Smooth muscle cell (in vitro differentiated cells): Measurements from ENCODE around the gene CLEC4D. TPM values are rescaled to one million over a fixed set of nuclear protein-coding genes. Genes with fewer than 3 reads are reported as not detected.

Experiments
- DNase-seq: peaks from one replicate; lab custom pipeline; 2025; ENCODE audit not compliant: unreplicated experiment; lab: John Stamatoyannopoulos, UW
- H2AFZ ChIP-seq: fragments of 200-600 bp; sonication (generic); 2 replicates; pipeline ENCODE4 v1.6.0; 2016; ENCODE audit warnings: antibody characterized with exemption, low read depth, mild to moderate bottlenecking
- H3F3A ChIP-seq: fragments of 200-600 bp; sonication (generic); 2 replicates; pipeline ENCODE4 v1.6.0; 2017; ENCODE audit warnings: antibody characterized with exemption, low read depth
- H3K27ac ChIP-seq: fragments of 200-600 bp; sonication (generic); 2 replicates; pipeline ENCODE4 v1.5.1; 2016; ENCODE audit warnings: low read depth, mild to moderate bottlenecking
- H3K27me3 ChIP-seq: fragments of 200-600 bp; sonication (generic); 2 replicates; pipeline ENCODE4 v1.6.1; 2016; ENCODE audit warnings: low read depth, mild to moderate bottlenecking
- H3K36me3 ChIP-seq: fragments of 200-600 bp; sonication (generic); 2 replicates; pipeline ENCODE4 v1.5.1; 2016; ENCODE audit warnings: low read depth
- H3K4me1 ChIP-seq: fragments of 200-600 bp; sonication (generic); 2 replicates; pipeline ENCODE4 v1.5.1; 2016; ENCODE audit warnings: low read depth
- H3K4me2 ChIP-seq: fragments of 200-600 bp; sonication (generic); 2 replicates; pipeline ENCODE4 v1.6.0; 2016; ENCODE audit warnings: mild to moderate bottlenecking
- H3K4me3 ChIP-seq: fragments of 200-600 bp; sonication (generic); 2 replicates; pipeline ENCODE4 v1.5.1; 2016; ENCODE audit warnings: mild to moderate bottlenecking
- H3K79me2 ChIP-seq: fragments of 200-600 bp; sonication (generic); 2 replicates; pipeline ENCODE4 v1.6.0; 2016; ENCODE audit warnings: low read depth, mild to moderate bottlenecking
- H3K9ac ChIP-seq: fragments of 200-600 bp; sonication (generic); 2 replicates; pipeline ENCODE4 v1.6.0; 2016; ENCODE audit warnings: low read depth
- H3K9me3 ChIP-seq: fragments of 200-600 bp; sonication (generic); replicated peaks from 2 replicates; pipeline ENCODE4 v1.5.1; 2016; ENCODE audit warnings: low read depth
- H4K20me1 ChIP-seq: fragments of 200-600 bp; sonication (generic); 2 replicates; pipeline ENCODE4 v1.6.0; 2016; ENCODE audit warnings: low read depth
- WGBS: methylation state at CpG from one replicate; pipeline ENCODE4 v1.1.7; 2016; ENCODE audit warnings: low lambda C conversion rate; 5-methylcytosine and 5-hydroxymethylcytosine counted together
- polyA plus RNA-seq: library from polyadenylated mRNA; unstranded; fragments of >200 nt; fragmentation: Nextera tagmentation; extraction: Ambion mirVana; gene quantifications from 2 replicates; pipeline ENCODE4 v1.2.1, GENCODE V29; 2016
- total RNA-seq: library from RNA; depleted of rRNA; stranded (reverse); fragments of >200 nt; gene quantifications from 2 replicates; pipeline ENCODE4 v1.2.3, GENCODE V29; 2014
- TF ChIP-seq, protein P1 (sequence below): fragments of 200-600 bp; sonication (generic); IDR thresholded peaks from 2 replicates; pipeline ENCODE4 v1.5.1; 2017; ENCODE audit warnings: borderline replicate concordance, mild to moderate bottlenecking, antibody characterized with exemption; ENCODE audit not compliant: insufficient read depth, poor library complexity, severe bottlenecking

CLEC4D gene
- total and polyA plus RNA-seq, 2 experiments from 2014 or later: not detected

DNA sequence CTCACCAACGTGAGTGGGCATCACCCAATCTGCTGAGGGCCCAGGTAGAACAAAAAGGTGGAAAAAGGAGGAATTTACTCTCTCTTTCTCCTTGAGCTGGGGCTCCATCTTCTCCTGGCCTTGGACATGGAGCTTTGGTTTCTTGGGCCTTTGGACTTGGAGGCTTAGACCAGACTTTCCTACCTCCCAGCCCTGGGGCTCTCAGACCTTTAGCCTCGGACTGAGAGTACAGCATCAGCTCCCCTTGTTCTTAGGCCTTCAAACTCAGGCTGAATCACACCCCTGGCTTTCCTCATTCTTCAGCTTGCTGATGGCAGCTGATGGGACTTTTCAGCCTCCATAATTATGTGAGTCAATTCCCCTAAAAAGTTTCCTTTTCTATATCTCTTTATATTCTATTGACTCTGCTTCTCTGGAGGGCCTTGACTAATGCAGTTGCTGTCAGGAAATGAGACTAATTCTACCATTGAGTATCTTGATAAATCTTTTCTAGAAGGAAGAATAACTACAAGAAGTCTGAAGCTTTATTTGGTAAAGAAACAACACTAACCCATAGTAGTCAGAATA, 43.3 kb downstream of the CLEC4D start:
- Histone ChIP-seq H3K36me3 (no peaks in the 10 kb centered on the region), H3K4me1 (no peaks in the 10 kb centered on the region), H3K27me3 (no peaks in the 10 kb centered on the region), H3K9ac (no peak overlapping the region), H3K79me2 (no peaks in the 10 kb centered on the region), H2AFZ (no peak overlapping the region), H3K27ac (no peak overlapping the region), H3F3A (no peaks in the 10 kb centered on the region), H4K20me1 (no peaks in the 10 kb centered on the region), H3K4me3 (no peak overlapping the region), H3K4me2 (no peak overlapping the region), H3K9me3 (no peaks in the 10 kb centered on the region)
- DNase-seq: no peak
- TF ChIP-seq, protein P1, sequence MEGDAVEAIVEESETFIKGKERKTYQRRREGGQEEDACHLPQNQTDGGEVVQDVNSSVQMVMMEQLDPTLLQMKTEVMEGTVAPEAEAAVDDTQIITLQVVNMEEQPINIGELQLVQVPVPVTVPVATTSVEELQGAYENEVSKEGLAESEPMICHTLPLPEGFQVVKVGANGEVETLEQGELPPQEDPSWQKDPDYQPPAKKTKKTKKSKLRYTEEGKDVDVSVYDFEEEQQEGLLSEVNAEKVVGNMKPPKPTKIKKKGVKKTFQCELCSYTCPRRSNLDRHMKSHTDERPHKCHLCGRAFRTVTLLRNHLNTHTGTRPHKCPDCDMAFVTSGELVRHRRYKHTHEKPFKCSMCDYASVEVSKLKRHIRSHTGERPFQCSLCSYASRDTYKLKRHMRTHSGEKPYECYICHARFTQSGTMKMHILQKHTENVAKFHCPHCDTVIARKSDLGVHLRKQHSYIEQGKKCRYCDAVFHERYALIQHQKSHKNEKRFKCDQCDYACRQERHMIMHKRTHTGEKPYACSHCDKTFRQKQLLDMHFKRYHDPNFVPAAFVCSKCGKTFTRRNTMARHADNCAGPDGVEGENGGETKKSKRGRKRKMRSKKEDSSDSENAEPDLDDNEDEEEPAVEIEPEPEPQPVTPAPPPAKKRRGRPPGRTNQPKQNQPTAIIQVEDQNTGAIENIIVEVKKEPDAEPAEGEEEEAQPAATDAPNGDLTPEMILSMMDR: no peak
- WGBS: 75% methylated on average over 2 of the region's 2 CpGs

DNA sequence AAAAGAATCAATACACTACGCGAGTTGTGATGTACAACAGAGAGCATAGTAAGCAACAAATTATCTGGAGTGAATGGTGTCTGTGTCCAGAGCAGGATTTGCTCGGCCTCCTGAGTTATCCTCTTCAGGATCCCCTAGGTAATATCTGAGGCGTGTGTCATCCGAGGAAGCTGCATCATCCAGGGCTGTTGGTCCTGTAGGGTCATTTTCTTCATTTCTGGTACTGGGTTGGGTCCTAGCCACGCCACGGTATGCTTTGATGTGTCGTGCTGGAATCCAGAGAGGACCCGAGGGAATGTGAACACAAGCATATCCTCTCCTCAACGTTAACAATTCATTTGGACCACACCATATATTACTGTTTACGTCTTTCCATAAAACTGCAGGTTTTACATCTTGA, 46.4 kb downstream of the CLEC4D start:
- no peak overlapping the region for H3K27ac ChIP-seq
- no peaks in the 10 kb centered on the region for H3K79me2 ChIP-seq
- no peaks in the 10 kb centered on the region for H3K9me3 ChIP-seq
- no peaks in the 10 kb centered on the region for H3K36me3 ChIP-seq
- no peaks in the 10 kb centered on the region for H3F3A ChIP-seq
- TF ChIP-seq, protein P1: no peak
- no peak overlapping the region for H3K9ac ChIP-seq
- H3K27me3 ChIP-seq: no peaks in the 10 kb centered on the region
- no peak overlapping the region for H3K4me2 ChIP-seq
- 56% methylated on average over 11 of the region's 11 CpGs for WGBS
- H3K4me3 ChIP-seq: no peak overlapping the region
- H4K20me1 ChIP-seq: no peaks in the 10 kb centered on the region
- no peak overlapping the region for H2AFZ ChIP-seq
- no peaks in the 10 kb centered on the region for H3K4me1 ChIP-seq
- no peak for DNase-seq

DNA sequence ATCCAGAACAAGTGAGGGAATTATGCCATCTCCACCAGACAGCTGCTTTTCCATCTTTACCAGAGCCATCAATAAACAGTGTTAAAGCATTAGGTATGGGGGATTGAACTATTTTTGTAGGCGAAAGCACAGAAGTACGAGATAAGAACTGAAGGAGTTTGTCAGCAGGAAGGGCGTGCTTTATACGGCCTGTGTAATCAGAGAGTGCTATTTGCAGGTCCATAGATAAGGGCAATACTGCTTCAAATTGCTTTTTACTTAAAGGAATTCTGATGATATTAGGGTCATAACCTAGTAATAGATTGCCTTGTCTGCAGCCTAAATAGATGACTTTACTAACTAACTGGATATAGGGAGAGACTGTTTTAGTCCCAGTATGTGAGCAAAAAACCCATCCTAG, 47.7 kb downstream of the CLEC4D start:
- no peak for DNase-seq

More for the DNA sequence above, 47.7 kb downstream of the CLEC4D start:
- H3K4me1 ChIP-seq: no peaks in the 10 kb centered on the region
- no peak overlapping the region for H3K4me3 ChIP-seq
- no peak overlapping the region for H2AFZ ChIP-seq
- no peaks in the 10 kb centered on the region for H3K9me3 ChIP-seq
- no peaks in the 10 kb centered on the region for H3K79me2 ChIP-seq
- 87% methylated on average over 4 of the region's 4 CpGs for WGBS
- H3K27ac ChIP-seq: no peak overlapping the region
- no peaks in the 10 kb centered on the region for H3F3A ChIP-seq
- H3K36me3 ChIP-seq: no peaks in the 10 kb centered on the region
- TF ChIP-seq, protein P1: no peak
- H3K4me2 ChIP-seq: no peak overlapping the region
- H4K20me1 ChIP-seq: no peaks in the 10 kb centered on the region
- no peak overlapping the region for H3K9ac ChIP-seq
- no peaks in the 10 kb centered on the region for H3K27me3 ChIP-seq
